Ovary (tissue), 9 donors: Measurements from ENCODE around the gene GCC1. TPM values are rescaled to one million over a fixed set of nuclear protein-coding genes. Genes with fewer than 3 reads are reported as not detected.

Experiments used
- DNase-seq, 5 donors: peaks; one replicate each; pipeline ENCODE4 v3.0.0-alpha.2; 2019 to 2020
- H3K27ac ChIP-seq, 2 donors: fragments of 200-600 bp; one replicate each; pipeline versions ENCODE4 v1.5.1 to v1.8.0; 2019 to 2022
- H3K27me3 ChIP-seq: fragments of 200-600 bp; one replicate; pipeline ENCODE4 v1.8.0; 2022
- H3K36me3 ChIP-seq: fragments of 200-600 bp; sonication (generic); one replicate; pipeline ENCODE4 v1.5.1; 2019
- H3K4me1 ChIP-seq: one replicate; pipeline ENCODE4 v1.8.1; 2013; ENCODE audit warnings: mild to moderate bottlenecking, moderate library complexity; ENCODE audit not compliant: insufficient read depth
- H3K4me3 ChIP-seq: fragments of 200-600 bp; sonication (generic); one replicate; pipeline ENCODE4 v1.5.1; 2017
- H3K9me3 ChIP-seq, 2 donors: fragments of 200-600 bp in 1 of 2; sonication (generic) in 1 of 2; one replicate each; pipeline versions ENCODE4 v1.5.1 to v1.8.1; 2013 to 2019; ENCODE audit warnings: mild to moderate bottlenecking in 1 of 2, moderate library complexity in 1 of 2
- EP300 ChIP-seq: sonication (generic); formaldehyde crosslinking; IDR thresholded peaks from one replicate; pipeline ENCODE4 v1.6.1; 2017; ENCODE audit warnings: antibody characterized with exemption
- POLR2A ChIP-seq: fragments of 450-650 bp; IDR thresholded peaks from one replicate; pipeline ENCODE4 v1.6.1; 2017; ENCODE audit warnings: antibody characterized with exemption, mild to moderate bottlenecking, moderate library complexity
- WGBS, 3 donors: extraction: QIAGEN DNeasy Blood & Tissue Kit in 1 of 3; methylation state at CpG; one replicate each; pipeline versions ENCODE4 v1.1.5 to v1.1.7; 2013 to 2017; 5-methylcytosine and 5-hydroxymethylcytosine counted together
- intact Hi-C, 4 donors: fragments of 100-400 bp; cut with DNase I; formaldehyde crosslinking; loops; one replicate each; pipeline versions ENCODE4 v1.11.0 to v1.15.1; 2022 to 2023
- polyA plus RNA-seq, 2 donors: library from polyadenylated mRNA; stranded (reverse); fragments of 200-250 nt in 1 of 2; fragments of 350-450 nt in 1 of 2; fragmentation: Illumina TruSeq in 1 of 2; extraction: RNeasy Lipid Tissue Mini Kit (QIAGEN cat#74804) in 1 of 2; gene quantifications; one replicate each; pipeline ENCODE4 v1.2.3, GENCODE V29; 2013 to 2014
- total RNA-seq, 7 donors: library from RNA; depleted of rRNA in 2 of 7; stranded (reverse); fragments of >200 nt in 2 of 7; fragmentation: NEBNext Ultra II Directional in 3 of 7; extraction: Animal tissue kit (Norgen Biotek cat#: 25700) in 3 of 7; gene quantifications; one replicate each; pipeline versions ENCODE4 v1.1.0 to v1.2.4, GENCODE V29; 2016 to 2023
- TF ChIP-seq, protein P1 (sequence below), 3 donors: fragments of 450-650 bp in 2 of 3; fragments of 200-600 bp in 1 of 3; IDR thresholded peaks; one replicate each; pipeline versions ENCODE4 v1.5.1 to v1.8.0; 2016 to 2022; ENCODE audit warnings: antibody characterized with exemption in 3 of 3, mild to moderate bottlenecking in 1 of 3
- donor health status: DM: no; HTN: no; CAD: no; lungs with moderate emphysema.
- donor health status: DM: no; HTN: no; CAD: no.
- donor health status: Bipolar disorder and iron deficiency.
- donor health status: DM: yes; HTN: yes; CAD: no.
- donor health status: DM: no; HTN: no; CAD: no.
- donor health status: DM: yes; HTN: yes; CAD: no.

Gene GCC1
- total and polyA plus RNA-seq, 9 donors: 7.8 to 21.1 (median 13.0) TPM

GRCh38 chr7:127588697-127589482, 3.5 kb upstream of the GCC1 start:
- Histone ChIP-seq H3K36me3 (no peaks in the 10 kb centered on the region), H3K4me1 (peaks cover 10% of the 10 kb centered on the region), H3K9me3 (no peaks in the 10 kb centered on the region), H3K27me3 (no peaks in the 10 kb centered on the region), H3K27ac (peak overlapping the region; percentile 86 to 87), H3K4me3 (peak overlapping the region; percentile 93)
- peak; percentile 62 to 74 (median 73) for DNase-seq
- WGBS, 3 donors: 2 to 5% (median 3%) methylated on average over 43 of the region's 43 CpGs
- TF ChIP-seq, protein P1, sequence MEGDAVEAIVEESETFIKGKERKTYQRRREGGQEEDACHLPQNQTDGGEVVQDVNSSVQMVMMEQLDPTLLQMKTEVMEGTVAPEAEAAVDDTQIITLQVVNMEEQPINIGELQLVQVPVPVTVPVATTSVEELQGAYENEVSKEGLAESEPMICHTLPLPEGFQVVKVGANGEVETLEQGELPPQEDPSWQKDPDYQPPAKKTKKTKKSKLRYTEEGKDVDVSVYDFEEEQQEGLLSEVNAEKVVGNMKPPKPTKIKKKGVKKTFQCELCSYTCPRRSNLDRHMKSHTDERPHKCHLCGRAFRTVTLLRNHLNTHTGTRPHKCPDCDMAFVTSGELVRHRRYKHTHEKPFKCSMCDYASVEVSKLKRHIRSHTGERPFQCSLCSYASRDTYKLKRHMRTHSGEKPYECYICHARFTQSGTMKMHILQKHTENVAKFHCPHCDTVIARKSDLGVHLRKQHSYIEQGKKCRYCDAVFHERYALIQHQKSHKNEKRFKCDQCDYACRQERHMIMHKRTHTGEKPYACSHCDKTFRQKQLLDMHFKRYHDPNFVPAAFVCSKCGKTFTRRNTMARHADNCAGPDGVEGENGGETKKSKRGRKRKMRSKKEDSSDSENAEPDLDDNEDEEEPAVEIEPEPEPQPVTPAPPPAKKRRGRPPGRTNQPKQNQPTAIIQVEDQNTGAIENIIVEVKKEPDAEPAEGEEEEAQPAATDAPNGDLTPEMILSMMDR (IDR thresholded peaks at IDR 0.05): peak in 1 of 3 donors; percentile 24
- no peak for TF ChIP-seq POLR2A
- TF ChIP-seq EP300: no peak
- intact Hi-C loops: loop anchor here (5.0 to 10.0 kb wide), 4 partner anchors 63 to 197 kb away; partner anchors contain the start of genes SND1 (in 3 of the 4) and ZNF800 (in 2 of the 4)

- peak; percentile 57 for TF ChIP-seq POLR2A
- no peak for TF ChIP-seq EP300
- H3K27me3 ChIP-seq: no peaks in the 10 kb centered on the region
- peaks cover 12% of the 10 kb centered on the region for H3K4me1 ChIP-seq
- H3K4me3 ChIP-seq: peak within 1 kb of the TSS; percentile 93
- peak within 1 kb of the TSS; percentile 86 to 87 for H3K27ac ChIP-seq
- WGBS, 3 donors: 1% methylated on average over 44 to 77 of the region's 77 CpGs
- H3K36me3 ChIP-seq: no peaks in the 10 kb centered on the region
- intact Hi-C loops: loop anchor here (5.0 to 10.0 kb wide), 4 partner anchors 64 to 196 kb away; partner anchors contain the start of genes SND1 (in 3 of the 4) and ZNF800 (in 2 of the 4)
- H3K9me3 ChIP-seq: no peaks in the 10 kb centered on the region
- peak; percentile 90 to 97 (median 95) for DNase-seq
Measured at GRCh38 chr7:127588019-127588696, 2.8 kb upstream of the GCC1 start, which contains the start of gene ARF5. Gene ARF5, plus strand, starts transcription at chr7:127588411. Its CDS starts 88 bp downstream, at chr7:127588499.

- Histone ChIP-seq H3K4me3 (peak overlapping the region; percentile 93), H3K4me1 (peaks cover 12% of the 10 kb centered on the region), H3K9me3 (no peaks in the 10 kb centered on the region), H3K36me3 (no peaks in the 10 kb centered on the region), H3K27me3 (no peaks in the 10 kb centered on the region), H3K27ac (peak overlapping the region; percentile 86 to 87)
- TF ChIP-seq EP300: no peak
- TF ChIP-seq, protein P1 (IDR thresholded peaks at IDR 0.05): no peak
- no peak for TF ChIP-seq POLR2A
- intact Hi-C loops: loop anchor here (5.0 to 10.0 kb wide), 4 partner anchors 65 to 195 kb away; partner anchors contain the start of genes SND1 (in 3 of the 4) and ZNF800 (in 2 of the 4)
- WGBS, 3 donors: 45 to 49% (median 48%) methylated on average over 20 of the region's 20 CpGs
- peak in 4 of 5 donors; percentile 37 to 59 (median 51) for DNase-seq
Measured at GRCh38 chr7:127587663-127588018, 2.2 kb upstream of the GCC1 start.

GRCh38 chr7:127586346-127586745, 950 bp upstream of the GCC1 start:
- 91 to 96% (median 94%) methylated on average over 2 of the region's 2 CpGs for WGBS, 3 donors
- TF ChIP-seq, protein P1 (IDR thresholded peaks at IDR 0.05): no peak
- TF ChIP-seq EP300 (no peak), POLR2A (no peak)
- Histone ChIP-seq H3K4me1 (peaks cover 16% of the 10 kb centered on the region), H3K27me3 (no peaks in the 10 kb centered on the region), H3K4me3 (no peak overlapping the region), H3K36me3 (no peaks in the 10 kb centered on the region), H3K27ac (no peak overlapping the region), H3K9me3 (no peaks in the 10 kb centered on the region)
- intact Hi-C loops: loop anchor here (5.0 to 10.0 kb wide), 4 partner anchors 66 to 194 kb away; partner anchors contain the start of genes SND1 (in 3 of the 4) and ZNF800 (in 2 of the 4)
- no peak for DNase-seq
